Amygdala (tissue), 56 donors: ENCODE data around the gene DNAJC4.
A peak's percentile ranks its signal among the peaks of the same experiment; 100 is the strongest.

Experiments
- DNase-seq, 56 donors: peaks; one replicate each; lab custom pipeline; 2025; lab: John Stamatoyannopoulos, UW

DNAJC4 gene

GRCh38 chr11:64226507-64227051, 3.8 kb upstream of the DNAJC4 start:
- DNase-seq: peak in 15 of 56 donors; percentile 22 to 62 (median 39)

GRCh38 chr11:64227405-64227956, 2.9 kb upstream of the DNAJC4 start:
- no peak for DNase-seq

- no peak for DNase-seq
These were observed 1.1 kb upstream of the DNAJC4 start for GRCh38 chr11:64229090-64229743.

- no peak for DNase-seq
These were observed 591 bp upstream of the DNAJC4 start for GRCh38 chr11:64229744-64230170.

- no peak for DNase-seq
These were observed 627 bp downstream of the DNAJC4 start for GRCh38 chr11:64230985-64231365.

GRCh38 chr11:64231546-64231945, 1.2 kb downstream of the DNAJC4 start:
- no peak for DNase-seq

- no peak for DNase-seq
These were observed 2.0 kb downstream of the DNAJC4 start for GRCh38 chr11:64232182-64232966.

- peak in 1 of 56 donors; percentile 25 for DNase-seq
These were observed 2.6 kb downstream of the DNAJC4 start for GRCh38 chr11:64232967-64233315.

GRCh38 chr11:64233913-64234586, 3.7 kb downstream of the DNAJC4 start, which contains the start of gene VEGFB:
TSS of gene VEGFB (plus strand) at chr11:64234584. CDS start at chr11:64234834, 250 bp downstream.
- DNase-seq: peak in 38 of 56 donors; percentile 21 to 77 (median 49)

GRCh38 chr11:64234647-64235379, 4.5 kb downstream of the DNAJC4 start:
- peak in 7 of 56 donors; percentile 13 to 54 (median 35) for DNase-seq

- no peak for DNase-seq
These were observed 5.3 kb downstream of the DNAJC4 start for GRCh38 chr11:64235437-64236161.

GRCh38 chr11:64237484-64237951, 7.2 kb downstream of the DNAJC4 start:
- DNase-seq: no peak

- no peak for DNase-seq
These were observed 7.7 kb downstream of the DNAJC4 start for GRCh38 chr11:64238076-64238475.

- DNase-seq: no peak
These were observed 8.7 kb downstream of the DNAJC4 start for GRCh38 chr11:64238999-64239398.

- DNase-seq: peak in 2 of 56 donors; percentile 44 to 60
These were observed 9.5 kb downstream of the DNAJC4 start for GRCh38 chr11:64239662-64240434.

- DNase-seq: peak; percentile 88 to 100 (median 97)
These were observed 10.3 kb downstream of the DNAJC4 start, which contains the start of gene FKBP2 for GRCh38 chr11:64240435-64241240. TSS of gene FKBP2 (plus strand) at chr11:64241095. CDS start at chr11:64242388, 1,293 bp downstream.

GRCh38 chr11:64241241-64241490, 10.8 kb downstream of the DNAJC4 start:
- DNase-seq: peak; percentile 94 to 100 (median 99)
